Small intestine (tissue), 7 donors: Measurements from ENCODE around the gene ANKRD23. TPM values are rescaled to one million over a fixed set of nuclear protein-coding genes. Genes with fewer than 3 reads are reported as not detected.
A peak's percentile ranks its signal among the peaks of the same experiment; 100 is the strongest.

Experiments used
- DNase-seq, 2 donors: peaks; one replicate each; pipeline versions ENCODE4 v3.0.0 to v3.0.0-alpha.2; 2013
- FAIRE-seq: peaks from 2 replicates; lab custom pipeline; 2012; peaks lifted over from hg19 to GRCh38; lab: Jason Lieb, UNC
- H3K27ac ChIP-seq, 3 donors: one replicate each; pipeline ENCODE4 v1.5.1; 2013; ENCODE audit warnings: low read length in 2 of 3, mild to moderate bottlenecking in 2 of 3, control low read depth in 1 of 3, inconsistent platforms in 1 of 3, low read depth in 1 of 3, moderate library complexity in 1 of 3
- H3K27me3 ChIP-seq, 3 donors: one replicate each; pipeline ENCODE4 v1.6.1; 2013; ENCODE audit warnings: low read length in 3 of 3, inconsistent platforms in 1 of 3; ENCODE audit not compliant: control insufficient read depth in 3 of 3, insufficient read depth in 3 of 3
- H3K36me3 ChIP-seq, 3 donors: one replicate each; pipeline ENCODE4 v1.6.1; 2013; ENCODE audit warnings: low read length in 3 of 3, inconsistent platforms in 1 of 3, low read depth in 1 of 3, mild to moderate bottlenecking in 1 of 3, moderate library complexity in 1 of 3; ENCODE audit not compliant: control insufficient read depth in 3 of 3, insufficient read depth in 2 of 3
- H3K4me1 ChIP-seq, 3 donors: one replicate each; pipeline ENCODE4 v1.6.1; 2013; ENCODE audit warnings: low read length in 2 of 3, inconsistent platforms in 1 of 3, low read depth in 1 of 3, mild to moderate bottlenecking in 1 of 3, moderate library complexity in 1 of 3; ENCODE audit not compliant: control insufficient read depth in 3 of 3, insufficient read depth in 2 of 3
- H3K4me3 ChIP-seq, 3 donors: one replicate each; pipeline ENCODE4 v1.5.1; 2013; ENCODE audit warnings: low read length in 3 of 3, control low read depth in 1 of 3, inconsistent platforms in 1 of 3, low read depth in 1 of 3, mild to moderate bottlenecking in 1 of 3, moderate library complexity in 1 of 3
- H3K9me3 ChIP-seq, 2 donors: one replicate each; pipeline ENCODE4 v1.6.1; 2013; ENCODE audit warnings: low read depth in 1 of 2, low read length in 1 of 2; ENCODE audit not compliant: control insufficient read depth in 2 of 2, insufficient read depth in 1 of 2
- WGBS, 3 donors: extraction: QIAGEN DNeasy Blood & Tissue Kit; methylation state at CpG; one replicate each; pipeline ENCODE4 v1.1.7; 2013; 5-methylcytosine and 5-hydroxymethylcytosine counted together
- polyA plus RNA-seq, 4 donors: library from polyadenylated mRNA; stranded (reverse) in 3 of 4; unstranded in 1 of 4; fragments of 200-250 nt in 3 of 4; fragments of 120-200 nt in 1 of 4; gene quantifications; one replicate each; pipeline versions ENCODE4 v1.2.1 to v1.2.3, GENCODE V29; 2013
- donor health status: healthy with polysubstance abuse.
- donor health status: control.
- donor health status: control.
- donor health status: Bipolar disorder and iron deficiency.
- donor health status: healthy.

The ANKRD23 gene
- polyA plus RNA-seq, 4 donors, result 2.2 to 4.0 (median 3.2) TPM

GRCh38 chr2:96839875-96840850, 3.7 kb downstream of the ANKRD23 start:
- Histone ChIP-seq H3K27me3 (no peaks in the 10 kb centered on the region), H3K4me1 (peaks cover 0 to 3% (median 0%) of the 10 kb centered on the region in 3 donors), H3K36me3 (peaks cover 0 to 55% (median 0%) of the 10 kb centered on the region in 3 donors), H3K4me3 (no peak overlapping the region), H3K27ac (no peak overlapping the region), H3K9me3 (no peaks in the 10 kb centered on the region)
- WGBS, 3 donors, result 77 to 88% (median 87%) methylated on average over 37 of the region's 37 CpGs
- FAIRE-seq (no peak), DNase-seq (no peak)

GRCh38 chr2:96839293-96839874, 4.4 kb downstream of the ANKRD23 start:
- Histone ChIP-seq H3K4me1 (peaks cover 0 to 3% (median 0%) of the 10 kb centered on the region in 3 donors), H3K27ac (peak overlapping the region in 2 of 3 donors; percentile 5 to 13), H3K36me3 (peaks cover 0 to 53% (median 2%) of the 10 kb centered on the region in 3 donors), H3K4me3 (peak overlapping the region in 1 of 3 donors; percentile 24), H3K27me3 (no peaks in the 10 kb centered on the region), H3K9me3 (no peaks in the 10 kb centered on the region)
- FAIRE-seq, result no peak
- DNase-seq, result peak in 1 of 2 donors; percentile 60
- WGBS, 3 donors, result 40 to 54% (median 43%) methylated on average over 28 to 42 of the region's 42 CpGs

DNA sequence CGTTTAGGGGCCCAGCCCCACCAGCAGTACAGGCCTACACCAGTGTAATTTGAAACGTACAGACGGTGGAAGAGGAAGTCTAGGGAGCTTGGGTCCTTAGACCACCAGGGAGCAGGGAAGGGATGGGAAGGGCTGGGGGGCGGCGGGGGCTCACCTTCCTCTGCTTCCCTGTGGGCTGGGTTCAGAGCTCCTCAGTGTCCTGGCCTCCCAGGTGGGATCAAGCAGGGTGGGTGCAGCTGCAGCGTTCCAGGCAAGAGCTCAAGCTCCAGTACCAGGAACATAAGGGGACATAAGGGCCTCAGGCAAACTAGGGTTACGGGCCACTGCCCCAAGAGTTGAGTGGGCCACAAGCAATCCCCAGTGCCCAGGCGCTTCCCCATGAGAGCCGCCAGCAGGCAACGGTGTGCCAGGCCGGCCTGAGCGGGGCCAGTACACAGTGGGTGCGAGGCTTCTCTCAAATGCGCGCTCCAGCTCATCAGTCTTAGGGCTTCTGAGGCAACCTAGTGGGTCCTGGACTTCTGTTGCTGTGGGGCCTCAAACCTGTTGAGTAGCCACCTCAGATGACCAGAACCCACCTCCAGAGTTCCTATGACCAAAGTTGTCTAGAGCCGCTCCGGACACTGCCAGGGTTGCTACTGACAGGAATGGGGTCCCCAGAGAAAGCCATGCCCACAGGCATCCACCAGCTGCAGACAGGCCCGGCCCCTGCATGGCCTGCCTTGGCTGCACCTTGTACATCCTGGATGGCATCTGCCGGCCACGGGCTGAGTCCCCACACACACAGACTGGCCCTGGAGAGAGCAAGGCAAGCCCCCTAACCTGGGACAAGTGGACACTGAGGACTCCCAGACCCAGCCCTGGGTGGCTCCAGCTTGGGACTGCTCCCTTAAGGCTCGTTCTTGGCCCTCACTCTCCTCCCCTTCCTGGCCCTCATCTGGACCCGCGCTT, 5.2 kb downstream of the ANKRD23 start:
- no peak for FAIRE-seq
- Histone ChIP-seq H3K27me3 (no peaks in the 10 kb centered on the region), H3K27ac (peak overlapping the region in 2 of 3 donors; percentile 5 to 13), H3K4me1 (peaks cover 0 to 3% (median 0%) of the 10 kb centered on the region in 3 donors), H3K9me3 (no peaks in the 10 kb centered on the region), H3K4me3 (no peak overlapping the region), H3K36me3 (peaks cover 0 to 48% (median 3%) of the 10 kb centered on the region in 3 donors)
- DNase-seq, result no peak
- 84 to 88% (median 86%) methylated on average over 23 of the region's 23 CpGs for WGBS, 3 donors

DNA sequence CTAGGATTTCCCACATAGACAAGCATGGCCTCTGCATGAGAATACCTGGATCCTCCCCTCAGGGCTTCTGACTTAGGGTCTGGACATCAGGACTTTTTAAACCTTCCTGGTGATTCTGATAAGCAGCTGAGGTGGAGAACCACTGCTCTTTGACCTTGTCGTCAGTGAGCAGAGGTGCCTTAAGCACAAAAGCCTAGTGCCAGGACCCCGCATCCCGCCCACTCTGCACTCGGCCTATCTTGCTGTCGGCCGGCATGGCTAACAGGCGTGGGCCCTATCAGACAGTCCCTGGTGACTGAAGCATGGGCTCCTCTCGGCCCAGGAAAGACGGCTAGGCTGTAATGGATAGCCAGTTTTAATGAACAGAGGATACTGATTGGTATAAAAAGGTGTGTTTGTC, 6.2 kb downstream of the ANKRD23 start:
- DNase-seq, result no peak
- H3K27ac ChIP-seq, result no peak overlapping the region
- H3K27me3 ChIP-seq, result no peaks in the 10 kb centered on the region
- H3K4me3 ChIP-seq, result no peak overlapping the region
- no peaks in the 10 kb centered on the region for H3K9me3 ChIP-seq
- WGBS, 3 donors, result 85 to 90% (median 88%) methylated on average over 9 of the region's 9 CpGs
- FAIRE-seq, result no peak
- H3K36me3 ChIP-seq, result peaks cover 0 to 54% (median 9%) of the 10 kb centered on the region in 3 donors
- peaks cover 0 to 13% (median 3%) of the 10 kb centered on the region in 3 donors for H3K4me1 ChIP-seq

DNA sequence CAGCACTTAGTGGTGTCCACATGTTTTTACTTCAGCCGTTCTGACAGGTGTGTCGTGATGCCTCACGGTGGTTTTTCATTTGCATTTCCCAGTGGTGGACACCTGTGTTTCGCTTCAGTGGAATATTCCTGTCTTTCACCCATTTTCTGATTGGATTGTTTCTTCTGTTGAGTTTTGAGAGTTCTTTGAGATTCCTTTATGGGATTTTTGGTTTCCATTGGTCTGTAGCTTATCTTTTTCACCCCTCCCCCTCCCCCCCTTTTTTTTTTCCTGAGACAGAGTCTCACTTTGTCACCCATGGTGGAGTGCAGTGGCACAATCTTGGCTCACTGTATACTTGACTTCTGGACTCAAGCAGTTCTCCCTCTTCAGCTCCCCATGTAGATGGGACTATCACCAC, 8.0 kb downstream of the ANKRD23 start:
- 67 to 85% (median 69%) methylated on average over 4 of the region's 4 CpGs for WGBS, 3 donors
- H3K36me3 ChIP-seq, result peaks cover 6 to 63% (median 14%) of the 10 kb centered on the region in 3 donors

GRCh38 chr2:96832754-96833507, 10.9 kb downstream of the ANKRD23 start:
- FAIRE-seq, result no peak
- peaks cover 11 to 65% (median 14%) of the 10 kb centered on the region in 3 donors for H3K36me3 ChIP-seq

More for the DNA sequence above, 8.0 kb downstream of the ANKRD23 start:
- FAIRE-seq (no peak), DNase-seq (peak in 1 of 2 donors; percentile 54)
- Histone ChIP-seq H3K4me1 (peaks cover 0 to 16% (median 5%) of the 10 kb centered on the region in 3 donors), H3K4me3 (no peak overlapping the region), H3K27me3 (no peaks in the 10 kb centered on the region), H3K9me3 (no peaks in the 10 kb centered on the region), H3K27ac (no peak overlapping the region)

DNA sequence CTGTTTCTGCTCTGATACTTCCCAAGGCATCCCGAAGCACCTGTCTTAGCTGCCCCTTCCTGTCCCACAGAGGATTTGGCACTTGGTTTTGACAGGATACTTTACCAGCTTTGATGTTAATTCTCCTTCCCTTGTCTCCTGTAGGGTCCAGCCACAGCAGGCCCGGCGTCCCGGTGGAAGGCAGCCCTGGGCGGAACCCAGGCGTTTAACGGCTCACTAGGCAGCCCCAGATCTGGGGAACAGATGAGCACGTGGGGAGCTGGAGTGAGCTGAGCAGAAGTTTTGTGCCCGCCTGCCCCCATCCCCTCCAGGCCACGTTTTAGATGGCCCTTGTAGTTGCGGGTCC, 11.4 kb downstream of the ANKRD23 start:
- Histone ChIP-seq H3K36me3 (peaks cover 14 to 65% (median 16%) of the 10 kb centered on the region in 3 donors), H3K27ac (peak overlapping the region in 1 of 3 donors; percentile 14), H3K4me3 (no peak overlapping the region), H3K4me1 (peaks cover 0 to 13% (median 5%) of the 10 kb centered on the region in 3 donors), H3K27me3 (no peaks in the 10 kb centered on the region), H3K9me3 (no peaks in the 10 kb centered on the region)
- FAIRE-seq, result no peak
- no peak for DNase-seq
- WGBS, 3 donors, result 69 to 77% (median 74%) methylated on average over 11 of the region's 11 CpGs

More at GRCh38 chr2:96832754-96833507, 10.9 kb downstream of the ANKRD23 start:
- Histone ChIP-seq H3K4me3 (no peak overlapping the region), H3K4me1 (peaks cover 0 to 13% (median 5%) of the 10 kb centered on the region in 3 donors), H3K27me3 (no peaks in the 10 kb centered on the region), H3K9me3 (no peaks in the 10 kb centered on the region), H3K27ac (peak overlapping the region in 2 of 3 donors; percentile 52 to 63)
- WGBS, 3 donors, result 49 to 52% (median 50%) methylated on average over 18 of the region's 18 CpGs
- DNase-seq, result peak in 1 of 2 donors; percentile 63
